SU-DHL-6 (cell line): Measurements from ENCODE around the gene VAT1L.

ENCODE experiments used
- EZH2phosphoT487 ChIP-seq: fragments of 200-600 bp; sonication (generic), shearing (Covaris generic); conservative IDR thresholded peaks from 2 replicates; pipeline ENCODE4 v1.6.1; 2018; ENCODE audit warnings: mild to moderate bottlenecking, antibody characterized with exemption, low read length, moderate library complexity, mixed read lengths
- TF ChIP-seq, protein P1 (sequence below): fragments of 200-600 bp; sonication (generic); IDR thresholded peaks from one replicate; pipeline ENCODE4 v1.5.1; 2017; ENCODE audit warnings: antibody characterized with exemption, mild to moderate bottlenecking, low read length, moderate library complexity; ENCODE audit not compliant: insufficient read depth, poor library complexity, severe bottlenecking

- TF ChIP-seq, protein P1, sequence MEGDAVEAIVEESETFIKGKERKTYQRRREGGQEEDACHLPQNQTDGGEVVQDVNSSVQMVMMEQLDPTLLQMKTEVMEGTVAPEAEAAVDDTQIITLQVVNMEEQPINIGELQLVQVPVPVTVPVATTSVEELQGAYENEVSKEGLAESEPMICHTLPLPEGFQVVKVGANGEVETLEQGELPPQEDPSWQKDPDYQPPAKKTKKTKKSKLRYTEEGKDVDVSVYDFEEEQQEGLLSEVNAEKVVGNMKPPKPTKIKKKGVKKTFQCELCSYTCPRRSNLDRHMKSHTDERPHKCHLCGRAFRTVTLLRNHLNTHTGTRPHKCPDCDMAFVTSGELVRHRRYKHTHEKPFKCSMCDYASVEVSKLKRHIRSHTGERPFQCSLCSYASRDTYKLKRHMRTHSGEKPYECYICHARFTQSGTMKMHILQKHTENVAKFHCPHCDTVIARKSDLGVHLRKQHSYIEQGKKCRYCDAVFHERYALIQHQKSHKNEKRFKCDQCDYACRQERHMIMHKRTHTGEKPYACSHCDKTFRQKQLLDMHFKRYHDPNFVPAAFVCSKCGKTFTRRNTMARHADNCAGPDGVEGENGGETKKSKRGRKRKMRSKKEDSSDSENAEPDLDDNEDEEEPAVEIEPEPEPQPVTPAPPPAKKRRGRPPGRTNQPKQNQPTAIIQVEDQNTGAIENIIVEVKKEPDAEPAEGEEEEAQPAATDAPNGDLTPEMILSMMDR, result no peak
- TF ChIP-seq EZH2phosphoT487, result no peak
Measured at GRCh38 chr16:77853161-77853560, 64.8 kb downstream of the VAT1L start.
